Esophagus squamous epithelium (tissue), 5 donors: ENCODE data around the gene TNFRSF12A. TPM values are rescaled to one million over a fixed set of nuclear protein-coding genes. Genes with fewer than 3 reads are reported as not detected.

Experiments used
- DNase-seq: peaks from one replicate; lab custom pipeline; 2025; lab: John Stamatoyannopoulos, UW
- H3K27ac ChIP-seq, 4 donors: fragments of 200-600 bp; sonication (generic); one replicate each; pipeline ENCODE4 v1.5.1; 2016 to 2019; ENCODE audit warnings: mild to moderate bottlenecking in 1 of 4
- H3K27me3 ChIP-seq, 4 donors: fragments of 200-600 bp; sonication (generic); 1 replicate in 3 of 4; 2 replicates in 1 of 4; pipeline versions ENCODE4 v1.5.1 to v1.6.0; 2017 to 2021; ENCODE audit warnings: antibody characterized with exemption in 1 of 4
- H3K36me3 ChIP-seq, 3 donors: fragments of 200-600 bp; sonication (generic); one replicate each; pipeline ENCODE4 v1.5.1; 2016 to 2019
- H3K4me1 ChIP-seq, 3 donors: fragments of 200-600 bp; sonication (generic); one replicate each; pipeline ENCODE4 v1.5.1; 2017 to 2019
- H3K4me3 ChIP-seq, 4 donors: fragments of 200-600 bp; sonication (generic); 1 replicate in 3 of 4; 2 replicates in 1 of 4; pipeline ENCODE4 v1.5.1; 2016 to 2019; ENCODE audit warnings: mild to moderate bottlenecking in 2 of 4, moderate library complexity in 1 of 4
- H3K9me3 ChIP-seq, 3 donors: fragments of 200-600 bp; sonication (generic); one replicate each; pipeline ENCODE4 v1.5.1; 2016 to 2019
- CTCF ChIP-seq, 6 experiments: fragments of 450-650 bp in 4 of 6; fragments of 200-600 bp in 2 of 6; sonication (generic) in 2 of 6; IDR thresholded peaks; one replicate each; pipeline ENCODE4 v1.5.1; 2016 to 2019; ENCODE audit warnings: antibody characterized with exemption in 6 of 6, mild to moderate bottlenecking in 4 of 6, moderate library complexity in 4 of 6
- POLR2A ChIP-seq, 4 donors: fragments of 450-650 bp; IDR thresholded peaks; one replicate each; pipeline ENCODE4 v1.6.1; 2017; ENCODE audit warnings: antibody characterized with exemption in 4 of 4, mild to moderate bottlenecking in 4 of 4, moderate library complexity in 3 of 4
- WGBS, 2 donors: methylation state at CpG; one replicate each; pipeline ENCODE4 v1.1.5; 2018; 5-methylcytosine and 5-hydroxymethylcytosine counted together
- intact Hi-C: fragments of 100-400 bp; cut with DNase I; formaldehyde crosslinking; loops from one replicate; pipeline ENCODE4 v1.15.0; 2022
- total RNA-seq, 4 donors: library from RNA; depleted of rRNA; stranded (reverse); fragments of >200 nt; gene quantifications; one replicate each; pipeline ENCODE4 v1.1.0, GENCODE V29; 2016
- donor health status: DM: yes; HTN: yes; CAD: no.

TNFRSF12A gene
- total RNA-seq, 4 donors from 2014 or later, result 15.3 to 46.0 (median 28.6) TPM

- peak overlapping the region in 2 of 4 donors; percentile 17 to 65 for H3K27ac ChIP-seq
- H3K4me1 ChIP-seq, result peaks cover 0 to 28% (median 5%) of the 10 kb centered on the region in 3 donors
Observed at GRCh38 chr16:3004319-3004718, 15.8 kb upstream of the TNFRSF12A start.

GRCh38 chr16:3004781-3005284 lies 15.3 kb upstream of the TNFRSF12A start:
- WGBS, 2 donors, result 9 to 16% methylated on average over 4 to 11 of the region's 25 CpGs
- Histone ChIP-seq H3K4me1 (peaks cover 0 to 33% (median 10%) of the 10 kb centered on the region in 3 donors), H3K27ac (peak overlapping the region in 1 of 4 donors; percentile 11), H3K4me3 (peak overlapping the region in 3 of 4 donors; percentile 28 to 54 (median 39)), H3K27me3 (peaks cover 0 to 67% (median 4%) of the 10 kb centered on the region in 4 donors), H3K36me3 (no peaks in the 10 kb centered on the region), H3K9me3 (no peaks in the 10 kb centered on the region)
- no peak for DNase-seq
- intact Hi-C loops, result no loop called here
- TF ChIP-seq CTCF (IDR thresholded peaks at IDR 0.05) (no peak), POLR2A (IDR thresholded peaks at IDR 0.05) (no peak)

More at GRCh38 chr16:3004319-3004718, 15.8 kb upstream of the TNFRSF12A start:
- intact Hi-C loops, result no loop called here
- DNase-seq, result no peak
- peaks cover 0 to 65% (median 4%) of the 10 kb centered on the region in 4 donors for H3K27me3 ChIP-seq
- no peaks in the 10 kb centered on the region for H3K36me3 ChIP-seq
- no peak for TF ChIP-seq POLR2A (IDR thresholded peaks at IDR 0.05)
- peak overlapping the region in 3 of 4 donors; percentile 20 to 57 (median 39) for H3K4me3 ChIP-seq
- no CpG with 5 or more reads among the region's 67 CpGs for WGBS, 2 donors
- H3K9me3 ChIP-seq, result no peaks in the 10 kb centered on the region

DNA sequence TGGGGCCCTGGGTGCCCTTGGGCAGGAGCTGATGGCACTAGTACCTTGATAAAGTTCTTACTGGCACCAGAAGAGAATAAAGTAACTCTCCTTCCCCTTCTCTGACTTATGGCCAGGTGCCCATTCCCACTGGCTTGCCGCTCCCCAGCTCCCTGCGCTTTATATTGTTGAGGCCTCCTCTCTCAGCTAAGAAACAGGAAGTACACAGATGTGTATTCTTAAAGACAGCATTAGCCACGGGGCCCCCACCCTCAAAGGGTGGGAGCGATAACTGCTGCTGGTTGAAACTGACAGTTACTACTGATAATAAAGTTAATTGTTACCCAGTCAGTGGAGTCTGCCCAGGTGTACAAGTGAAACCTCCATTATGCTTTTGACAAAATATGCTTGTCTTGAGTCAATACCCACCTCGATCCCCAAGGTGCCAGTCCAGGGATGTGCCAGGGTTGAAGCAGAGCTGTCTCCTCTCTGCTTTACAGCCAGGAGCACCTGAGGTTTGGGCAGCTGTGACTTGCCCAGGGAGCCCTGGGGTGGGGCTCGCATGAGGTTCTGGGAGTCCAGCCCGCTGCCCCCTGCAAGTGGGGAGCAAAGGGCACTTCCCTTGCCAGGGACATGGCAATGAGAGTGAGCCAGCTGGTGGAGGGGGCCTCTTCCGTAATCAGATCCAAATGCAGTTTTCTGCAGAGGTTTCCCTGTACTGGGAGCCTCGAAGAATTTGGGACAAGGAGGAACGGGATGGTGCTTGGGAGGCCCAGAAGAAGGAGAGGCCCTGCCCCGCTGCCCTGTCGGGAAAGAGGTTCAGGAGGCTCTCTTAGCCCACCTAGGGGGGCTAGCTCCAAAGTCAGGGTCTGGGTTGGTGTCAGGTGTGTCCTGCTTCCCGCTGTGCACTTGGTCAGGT lies 12.9 kb upstream of the TNFRSF12A start:
- Histone ChIP-seq H3K4me1 (peaks cover 0 to 40% (median 13%) of the 10 kb centered on the region in 3 donors), H3K9me3 (no peaks in the 10 kb centered on the region), H3K36me3 (no peaks in the 10 kb centered on the region), H3K4me3 (no peak overlapping the region), H3K27me3 (peaks cover 5 to 77% (median 9%) of the 10 kb centered on the region in 4 donors), H3K27ac (no peak overlapping the region)
- TF ChIP-seq CTCF (IDR thresholded peaks at IDR 0.05), result no peak
- no peak for TF ChIP-seq POLR2A (IDR thresholded peaks at IDR 0.05)
- no peak for DNase-seq
- intact Hi-C loops, result no loop called here
- 57 to 74% methylated on average over 8 to 9 of the region's 13 CpGs for WGBS, 2 donors

GRCh38 chr16:3007957-3008689 lies 12.0 kb upstream of the TNFRSF12A start:
- Histone ChIP-seq H3K27ac (no peak overlapping the region), H3K36me3 (no peaks in the 10 kb centered on the region), H3K9me3 (no peaks in the 10 kb centered on the region), H3K27me3 (peaks cover 8 to 85% (median 15%) of the 10 kb centered on the region in 4 donors), H3K4me1 (peaks cover 0 to 48% (median 13%) of the 10 kb centered on the region in 3 donors), H3K4me3 (no peak overlapping the region)
- intact Hi-C loops, result no loop called here
- no peak for DNase-seq
- TF ChIP-seq CTCF (IDR thresholded peaks at IDR 0.05) (no peak), POLR2A (IDR thresholded peaks at IDR 0.05) (no peak)
- 32 to 46% methylated on average over 8 to 10 of the region's 17 CpGs for WGBS, 2 donors

GRCh38 chr16:3008690-3009037 lies 11.5 kb upstream of the TNFRSF12A start:
- no peak for TF ChIP-seq CTCF (IDR thresholded peaks at IDR 0.05)
- TF ChIP-seq POLR2A (IDR thresholded peaks at IDR 0.05), result no peak
- DNase-seq, result no peak
- no peak overlapping the region for H3K4me3 ChIP-seq
- no peak overlapping the region for H3K27ac ChIP-seq
- peaks cover 8 to 90% (median 18%) of the 10 kb centered on the region in 4 donors for H3K27me3 ChIP-seq
- no peaks in the 10 kb centered on the region for H3K9me3 ChIP-seq
- H3K36me3 ChIP-seq, result no peaks in the 10 kb centered on the region
- 80 to 93% methylated on average over 1 to 4 of the region's 4 CpGs for WGBS, 2 donors
- peaks cover 0 to 47% (median 13%) of the 10 kb centered on the region in 3 donors for H3K4me1 ChIP-seq
- intact Hi-C loops, result no loop called here
